HG02678 (cell line): ENCODE results near the gene S100A5.
"Not testable (repeated sequence)": the region's sequence is repeated elsewhere in the genome, so short reads cannot be mapped to it uniquely, and the experiment has no call there.

ENCODE experiments used
- ATAC-seq: cut with Tn5 transposase; IDR thresholded peaks from one replicate; pipeline ENCODE4 v1.9.1; 2021; ENCODE audit warnings: mild to moderate bottlenecking, moderate library complexity; ENCODE audit not compliant: unreplicated experiment

S100A5 gene, protein sequence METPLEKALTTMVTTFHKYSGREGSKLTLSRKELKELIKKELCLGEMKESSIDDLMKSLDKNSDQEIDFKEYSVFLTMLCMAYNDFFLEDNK

DNA sequence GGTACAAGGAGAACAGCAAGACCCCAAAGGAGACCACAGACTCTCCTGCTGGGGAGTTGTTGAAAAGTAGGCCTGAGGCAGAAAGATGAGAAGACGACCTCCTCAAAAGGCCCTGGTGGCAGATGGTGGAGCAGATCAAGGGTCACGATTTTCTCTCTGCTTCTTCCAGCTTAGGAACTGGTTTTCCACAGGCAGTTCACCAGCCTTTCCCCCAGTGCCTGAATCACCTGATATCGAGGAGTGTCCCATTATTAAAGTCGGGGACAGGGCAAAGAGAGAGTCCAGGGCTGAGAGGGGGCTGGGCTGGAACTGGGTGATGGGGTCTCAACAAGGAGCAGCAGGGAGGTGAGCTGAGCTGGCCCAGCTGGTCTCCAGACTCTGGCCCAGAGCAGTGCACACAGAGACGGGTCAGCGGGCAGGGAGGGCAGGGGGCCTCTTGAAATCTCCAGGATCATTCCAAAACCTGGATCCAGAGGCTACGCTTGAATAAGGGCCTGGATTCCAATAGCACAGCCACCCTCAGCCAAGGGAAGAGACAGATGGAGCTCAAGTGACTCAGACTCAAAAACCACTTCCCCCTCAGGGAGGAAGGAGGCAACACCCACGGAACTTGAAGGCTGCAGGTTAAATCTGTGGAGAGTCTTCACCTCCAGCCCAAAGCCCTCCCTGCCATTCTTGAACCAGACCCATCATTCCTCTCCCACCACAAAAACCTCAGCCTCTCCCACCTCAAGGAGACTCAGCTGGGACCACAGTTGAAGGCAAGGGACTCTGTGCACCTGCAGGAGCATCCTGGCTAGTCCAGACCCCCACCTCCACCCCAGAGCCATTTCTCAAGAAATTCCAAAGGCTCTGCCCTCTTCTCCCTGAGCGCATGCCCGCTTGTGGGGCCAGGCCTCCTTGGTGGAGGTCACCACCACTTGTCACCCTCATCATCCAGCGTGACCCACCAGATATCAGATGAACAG is at the start of gene S100A5:
TSS of gene S100A5 (minus strand) at position 541 of the 968 bp plus-strand sequence. CDS start 743 bp downstream, outside the sequence.
- no peak for ATAC-seq

DNA sequence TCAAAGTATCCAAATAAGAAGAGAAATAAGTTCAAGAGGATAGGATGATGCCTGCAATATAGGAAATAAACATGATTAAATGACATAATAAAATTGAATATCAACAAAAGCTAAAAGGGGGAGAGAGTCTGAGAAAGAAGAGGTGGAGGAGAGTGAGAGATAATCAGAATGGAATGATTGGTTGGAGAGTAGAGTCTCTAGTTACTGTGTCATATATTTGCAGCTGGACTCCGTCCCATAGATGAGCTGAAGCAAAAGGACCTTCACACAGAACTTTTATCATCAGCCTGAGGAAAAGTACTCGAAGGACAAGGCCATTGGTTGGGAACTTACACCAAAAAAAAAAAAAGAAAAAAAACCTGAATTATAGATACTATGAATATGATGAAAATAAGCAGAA is 47.7 kb upstream of the S100A5 start:
- ATAC-seq, result no peak

GRCh38 chr1:153588033-153588432 is 47.3 kb upstream of the S100A5 start:
- ATAC-seq, result not testable (repeated sequence)

DNA sequence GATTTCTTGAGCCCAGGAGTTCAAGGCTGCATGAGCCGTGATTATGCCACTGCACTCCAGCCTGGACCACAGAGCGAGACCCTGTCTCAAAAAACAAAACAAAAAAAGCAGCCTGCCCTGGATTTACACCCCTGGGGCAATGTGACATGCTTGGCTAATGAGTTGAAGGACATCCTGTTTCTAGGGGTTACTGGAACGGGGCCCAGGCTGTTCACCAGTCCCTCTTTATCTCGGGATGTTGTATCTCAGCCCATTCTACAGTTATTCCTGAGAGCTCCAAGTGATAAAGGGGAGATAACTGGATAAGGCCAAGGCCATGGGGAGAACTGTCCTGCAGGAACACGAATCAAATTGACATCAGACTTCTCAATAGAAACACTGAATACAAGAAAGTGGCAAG is 46.6 kb upstream of the S100A5 start:
- ATAC-seq, result no peak

DNA sequence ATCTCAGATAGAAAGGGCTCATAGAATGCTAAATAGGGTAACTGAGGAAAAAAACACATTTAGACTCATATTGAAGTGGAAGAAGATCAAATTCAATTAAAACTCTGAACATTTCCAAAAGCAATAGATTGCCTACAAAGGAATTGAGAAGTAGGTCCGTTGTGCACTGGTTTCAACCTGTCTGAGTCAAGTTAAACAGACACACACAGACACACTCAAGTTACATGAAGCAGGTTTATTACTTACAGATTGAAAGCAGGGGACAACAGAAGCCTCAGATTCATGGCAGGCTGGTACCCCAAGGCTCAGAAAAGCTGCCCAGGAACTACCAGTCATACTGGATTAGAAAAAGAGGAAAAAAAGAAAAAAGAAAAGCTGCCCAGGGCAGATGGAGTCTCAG is 45.6 kb upstream of the S100A5 start:
- ATAC-seq, result no peak

- no peak for ATAC-seq
Measured at GRCh38 chr1:153585006-153585405, 44.3 kb upstream of the S100A5 start.

- ATAC-seq, result no peak
Measured at GRCh38 chr1:153583976-153584375, 43.2 kb upstream of the S100A5 start.

GRCh38 chr1:153583514-153583913 is 42.8 kb upstream of the S100A5 start:
- not testable (repeated sequence) for ATAC-seq

GRCh38 chr1:153582836-153583235 is 42.1 kb upstream of the S100A5 start:
- ATAC-seq, result not testable (repeated sequence)

- ATAC-seq, result no peak
Measured at GRCh38 chr1:153578936-153579335, 38.2 kb upstream of the S100A5 start.

DNA sequence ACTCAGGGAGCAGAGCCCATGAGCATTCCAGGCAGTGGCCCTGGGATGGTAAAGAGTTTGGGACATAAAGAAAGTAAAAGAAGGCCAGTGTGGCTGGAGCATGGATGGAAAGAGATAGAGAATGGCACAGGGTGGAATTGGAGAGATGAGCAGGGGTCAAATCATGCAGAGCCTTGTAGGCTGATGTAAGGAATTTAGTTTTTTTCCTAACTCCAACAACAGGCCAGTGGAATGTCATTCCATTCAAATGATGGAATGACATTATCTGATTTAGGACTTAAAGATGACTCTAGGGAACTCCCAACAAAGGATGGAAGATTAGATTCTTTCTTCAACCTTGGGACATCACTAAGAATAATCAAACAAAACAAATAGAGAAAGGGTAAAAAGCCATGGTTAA is 37.8 kb upstream of the S100A5 start:
- ATAC-seq, result no peak

- no peak for ATAC-seq
Measured at GRCh38 chr1:153577624-153578051, 36.9 kb upstream of the S100A5 start.

GRCh38 chr1:153577138-153577537 is 36.4 kb upstream of the S100A5 start:
- no peak for ATAC-seq

- not testable (repeated sequence) for ATAC-seq
Measured at GRCh38 chr1:153575497-153575896, 34.8 kb upstream of the S100A5 start.

DNA sequence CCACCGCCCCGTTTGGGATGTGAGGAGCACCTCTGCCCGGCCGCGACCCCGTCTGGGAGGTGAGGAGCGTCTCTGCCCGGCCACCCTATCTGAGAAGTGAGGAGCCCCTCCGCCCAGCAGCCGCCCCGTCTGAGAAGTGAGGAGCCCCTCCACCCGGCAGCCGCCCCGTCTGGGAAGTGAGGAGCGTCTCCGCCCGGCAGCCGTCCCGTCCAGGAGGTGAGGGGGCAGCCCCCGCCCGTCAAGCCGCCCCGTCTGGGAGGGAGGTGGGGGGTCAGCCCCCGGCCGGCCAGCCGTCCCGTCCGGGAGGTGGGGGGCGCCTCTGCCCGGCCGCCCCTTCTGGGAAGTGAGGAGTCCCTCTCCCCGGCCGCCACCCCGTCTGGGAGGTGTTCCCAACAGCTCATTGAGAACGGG is 34.4 kb upstream of the S100A5 start:
- not testable (repeated sequence) for ATAC-seq

DNA sequence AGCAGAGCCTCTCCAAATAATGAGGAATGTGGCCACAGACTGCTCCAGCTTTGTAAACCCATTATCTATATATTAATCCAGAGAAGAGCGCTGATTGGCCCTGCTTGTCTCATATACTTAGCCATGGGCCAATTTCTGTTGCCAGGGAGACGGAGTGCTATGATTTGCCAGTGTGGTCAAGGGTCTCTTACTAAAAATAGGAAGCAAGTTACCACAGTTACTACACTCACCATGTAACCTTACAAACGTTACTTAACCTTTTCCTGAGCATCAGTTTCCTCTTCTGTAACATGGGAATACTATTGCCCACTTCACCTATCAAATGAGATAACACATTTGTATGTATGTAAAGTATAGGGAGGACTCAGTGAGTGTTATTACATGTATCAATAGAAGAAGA is 32.6 kb upstream of the S100A5 start:
- no peak for ATAC-seq

DNA sequence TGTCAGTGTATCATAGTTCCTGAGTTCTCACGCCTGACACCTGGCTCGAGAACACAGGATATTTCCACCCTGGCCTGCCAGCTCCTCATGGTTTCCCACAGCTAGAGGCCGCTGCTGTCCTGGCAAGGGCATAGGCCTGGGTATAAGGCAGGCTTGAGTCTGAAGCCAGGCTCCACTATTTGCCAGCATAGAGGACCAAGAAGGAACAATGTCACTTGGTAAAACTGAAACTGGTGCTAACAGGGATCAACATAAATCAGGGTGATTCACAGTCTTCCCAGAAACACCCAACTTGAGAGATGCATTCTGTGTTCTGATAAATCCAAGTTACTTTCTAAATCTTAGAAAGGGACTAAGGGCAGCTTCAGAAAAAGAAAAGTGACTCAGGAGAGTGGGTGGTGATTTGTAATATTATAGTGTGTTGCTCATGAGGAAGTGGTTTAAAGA is 31.9 kb upstream of the S100A5 start:
- no peak for ATAC-seq

DNA sequence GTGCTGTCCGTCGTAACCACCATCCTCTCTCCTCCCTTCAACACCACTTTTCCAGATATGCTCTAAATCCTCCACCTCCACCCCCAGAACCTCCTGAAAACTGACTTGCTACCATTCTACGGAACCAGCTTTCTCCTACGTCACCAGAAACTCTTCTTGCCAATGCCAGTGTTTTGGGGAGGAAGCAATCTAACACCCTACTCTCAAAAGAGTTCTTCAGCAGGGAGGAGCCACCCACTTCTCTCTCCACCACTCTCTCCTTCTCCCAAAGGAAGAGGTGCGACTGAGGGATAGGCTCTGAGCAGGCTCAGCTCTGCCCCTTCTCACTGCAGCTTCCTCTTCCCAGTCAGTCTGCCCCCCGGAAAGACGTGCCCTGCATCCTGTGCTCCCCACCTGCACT is 31.0 kb upstream of the S100A5 start:
- no peak for ATAC-seq

- no peak for ATAC-seq
Measured at GRCh38 chr1:153570874-153571273, 30.1 kb upstream of the S100A5 start.

- no peak for ATAC-seq
Measured at GRCh38 chr1:153569465-153569864, 28.7 kb upstream of the S100A5 start.

DNA sequence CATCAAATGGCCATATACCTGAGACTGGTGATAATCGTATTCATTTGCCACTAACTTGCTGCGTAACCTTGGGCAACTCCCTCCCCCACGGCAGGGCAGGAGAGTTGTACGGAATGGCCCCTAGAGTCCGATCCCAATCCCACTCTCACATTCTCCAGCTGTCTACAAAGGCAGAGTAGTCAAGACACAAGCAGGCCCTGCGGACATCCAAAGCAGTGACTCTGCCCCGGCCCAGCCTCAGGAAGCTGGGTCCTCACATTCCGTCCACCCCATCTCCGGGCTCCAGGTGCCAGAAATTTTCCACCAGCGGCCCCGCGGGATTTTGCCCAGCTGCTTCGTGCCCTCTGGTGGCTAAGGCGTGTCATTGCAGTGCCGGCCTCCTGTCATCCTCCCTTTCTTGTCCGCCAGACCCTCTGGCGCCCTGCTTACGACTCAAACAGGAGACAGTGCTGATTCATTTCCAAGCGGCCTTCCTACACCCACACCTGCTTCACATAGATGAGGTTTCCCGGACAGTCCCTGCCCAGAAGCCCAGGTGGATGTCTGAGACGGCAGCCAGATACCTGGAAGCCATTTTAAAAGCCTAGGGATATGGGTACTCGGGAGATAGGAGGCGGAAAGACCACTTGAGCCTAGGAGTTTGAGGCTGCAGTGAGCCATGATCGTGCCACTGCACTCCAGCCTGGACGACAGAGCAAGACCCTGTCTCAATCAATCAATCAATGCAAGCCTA is 27.8 kb upstream of the S100A5 start:
- ATAC-seq, result no peak
